ENCODE data around the gene TCF4.

DNA sequence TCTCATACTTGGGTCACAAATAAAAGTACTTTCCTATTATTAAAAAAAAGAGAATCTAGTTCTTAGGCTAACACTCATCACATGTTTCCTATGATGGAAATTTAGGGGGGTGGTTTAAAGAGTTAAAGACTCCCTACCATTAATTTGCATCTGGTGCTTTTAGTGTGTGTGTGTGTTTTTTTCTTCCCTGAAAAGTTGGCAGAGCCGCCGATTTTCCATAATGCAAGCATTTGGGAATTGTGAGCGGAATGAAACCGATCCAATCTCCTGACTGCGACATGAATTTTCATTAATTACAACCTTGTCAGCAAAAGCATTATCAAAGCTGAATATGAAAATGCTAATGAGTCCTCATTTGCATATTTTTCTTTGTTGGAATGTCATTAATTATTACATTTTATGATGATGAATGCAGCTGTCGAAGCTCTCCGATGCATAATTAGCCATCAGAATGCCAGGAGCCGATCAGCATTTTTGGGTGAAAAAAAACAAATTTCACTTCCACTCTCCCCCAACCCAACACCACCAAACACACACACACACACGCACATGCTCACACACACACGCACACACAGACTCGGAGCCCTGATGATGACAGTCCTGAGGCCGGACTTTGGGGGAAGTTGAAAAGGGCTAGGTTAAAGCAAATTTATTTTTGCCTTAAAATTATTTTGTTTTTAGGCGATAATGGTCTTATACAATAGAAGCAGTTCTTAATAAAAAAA lies 165.4 kb downstream of the TCF4 start:
- no peak for TF ChIP-seq CTCF (conservative IDR thresholded peaks at IDR 0.05; ENCODE audit: low read length)
- TF ChIP-seq EZH2phosphoT487 (IDR thresholded peaks at IDR 0.05; ENCODE audit: borderline replicate concordance, low read depth, low read length): no peak

All from OCI-LY7 (cell line).